Amniotic stem cell (primary cell): ENCODE data around the gene RIPPLY3.
"Not testable (repeated sequence)": the region's sequence is repeated elsewhere in the genome, so short reads cannot be mapped to it uniquely, and the experiment has no call there.

Experiments used
- DNase-seq: peaks from one replicate; lab custom pipeline; 2025; lab: John Stamatoyannopoulos, UW

RIPPLY3 gene

DNA sequence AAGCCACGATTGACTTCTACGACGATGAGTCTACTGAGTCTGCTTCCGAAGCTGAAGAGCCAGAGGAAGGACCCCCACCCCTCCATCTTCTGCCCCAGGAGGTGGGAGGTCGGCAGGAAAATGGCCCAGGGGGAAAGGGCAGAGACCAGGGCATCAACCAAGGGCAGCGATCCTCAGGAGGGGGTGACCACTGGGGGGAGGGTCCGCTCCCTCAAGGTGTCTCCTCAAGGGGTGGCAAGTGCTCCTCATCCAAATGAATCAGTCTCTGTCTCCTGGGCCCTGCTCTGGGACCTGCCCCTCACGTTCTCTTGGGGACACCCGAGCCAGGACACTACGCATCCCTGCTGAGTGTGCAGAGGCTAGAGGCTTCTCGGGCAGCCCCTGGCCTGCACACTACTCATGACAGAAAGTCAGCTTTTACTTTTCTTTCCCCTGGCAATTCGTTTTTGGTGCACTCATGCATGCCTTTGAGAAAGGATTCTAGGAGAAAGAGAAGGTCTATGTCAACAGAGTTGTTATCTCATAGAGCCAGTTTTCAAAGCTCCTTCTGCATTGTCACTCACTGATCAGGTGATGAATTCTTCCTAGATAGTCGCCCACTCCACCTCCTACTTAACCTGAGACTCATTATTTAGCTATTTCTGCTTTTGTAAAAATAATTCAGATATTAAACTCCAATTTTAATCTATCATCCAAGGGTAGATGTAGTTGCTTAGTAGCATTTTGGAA is 11.6 kb downstream of the RIPPLY3 start:
- DNase-seq, result no peak

DNA sequence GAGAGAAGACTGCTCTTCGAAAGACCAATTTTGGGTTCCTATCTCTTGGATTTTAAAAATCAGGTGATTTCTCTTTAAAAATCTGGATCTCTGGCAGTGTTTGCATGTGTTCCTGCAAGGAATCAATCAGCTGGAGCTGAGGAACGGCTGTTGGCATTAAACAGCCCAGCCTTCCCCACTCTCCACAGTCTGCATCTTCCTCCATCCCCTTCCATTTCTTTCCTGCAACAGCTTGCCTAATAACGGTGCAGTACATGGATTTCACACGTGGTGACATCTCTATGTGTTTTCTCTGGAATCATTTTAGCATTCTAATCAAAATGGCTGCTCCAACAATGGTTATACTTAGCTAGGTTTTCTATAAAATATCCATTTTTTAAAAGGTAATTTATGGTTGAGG is 20.0 kb downstream of the RIPPLY3 start:
- no peak for DNase-seq

DNA sequence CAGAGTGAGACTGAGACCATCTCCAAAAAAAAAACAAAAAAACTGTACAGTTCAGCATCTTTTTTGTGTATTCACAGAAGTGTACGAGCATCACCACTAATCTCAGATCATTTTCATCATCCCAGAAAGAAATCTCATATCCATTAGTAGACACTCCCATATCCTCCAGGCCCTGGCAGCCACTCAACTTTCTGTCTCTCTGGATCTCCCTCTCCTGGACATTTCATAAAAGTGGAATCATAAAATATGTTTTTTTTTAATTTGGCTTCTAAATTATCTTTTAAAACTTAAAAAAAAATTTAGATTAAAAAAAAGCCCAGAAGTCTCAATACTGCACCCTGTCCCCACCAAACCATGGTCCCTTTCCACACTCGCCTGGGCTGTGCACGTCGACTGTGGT is 22.1 kb downstream of the RIPPLY3 start:
- no peak for DNase-seq

DNA sequence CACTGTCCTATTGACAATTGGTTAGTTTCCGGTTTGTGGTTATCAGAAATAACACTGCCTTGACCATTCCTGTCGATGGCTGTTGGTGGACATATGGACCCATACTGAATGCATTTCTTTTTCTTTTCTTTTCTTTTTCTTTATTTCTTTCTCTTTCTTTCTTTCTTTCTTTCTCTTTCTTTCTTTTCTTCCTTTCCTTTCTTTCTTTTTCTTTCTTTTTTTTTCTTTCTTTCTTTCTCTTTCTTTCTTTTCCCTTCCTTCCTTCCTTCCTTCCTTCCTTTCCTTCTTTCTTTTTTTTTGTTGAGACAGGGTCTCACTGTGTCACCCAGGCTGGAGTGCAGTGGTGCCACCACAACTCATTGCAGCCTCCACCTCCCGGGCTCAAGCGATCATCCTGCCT is 24.4 kb downstream of the RIPPLY3 start:
- DNase-seq, result no peak

- DNase-seq, result no peak
Observed at GRCh38 chr21:37032293-37032692, 25.8 kb downstream of the RIPPLY3 start.

DNA sequence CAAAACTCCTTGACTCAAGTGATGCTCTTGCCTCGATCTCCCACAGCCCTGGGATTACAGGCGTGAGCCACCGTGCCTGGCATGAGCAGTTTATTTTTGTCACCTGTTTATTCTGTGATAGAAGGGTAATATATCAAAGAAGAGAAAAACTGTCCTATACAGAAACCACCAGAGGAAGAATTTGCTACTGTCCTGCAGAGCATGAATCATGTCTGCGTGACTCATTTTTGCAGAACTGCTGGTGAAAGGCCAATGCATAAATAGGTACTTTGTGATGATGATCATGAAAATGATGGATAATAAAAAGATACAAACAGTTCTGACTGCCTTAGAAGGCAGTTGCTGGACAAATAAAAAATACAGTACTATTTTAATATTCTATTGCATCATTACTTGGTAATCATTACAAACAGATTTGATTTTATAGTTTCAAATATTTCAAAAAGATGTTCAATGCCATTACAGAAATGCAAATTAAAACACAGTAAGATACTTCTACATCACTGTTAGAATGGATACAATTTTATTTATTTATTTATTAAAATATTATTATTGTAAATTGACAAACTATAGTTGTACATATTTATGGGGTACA is 26.5 kb downstream of the RIPPLY3 start:
- DNase-seq, result peak; percentile 26

GRCh38 chr21:37034394-37034793 is 27.9 kb downstream of the RIPPLY3 start:
- not testable (repeated sequence) for DNase-seq

DNA sequence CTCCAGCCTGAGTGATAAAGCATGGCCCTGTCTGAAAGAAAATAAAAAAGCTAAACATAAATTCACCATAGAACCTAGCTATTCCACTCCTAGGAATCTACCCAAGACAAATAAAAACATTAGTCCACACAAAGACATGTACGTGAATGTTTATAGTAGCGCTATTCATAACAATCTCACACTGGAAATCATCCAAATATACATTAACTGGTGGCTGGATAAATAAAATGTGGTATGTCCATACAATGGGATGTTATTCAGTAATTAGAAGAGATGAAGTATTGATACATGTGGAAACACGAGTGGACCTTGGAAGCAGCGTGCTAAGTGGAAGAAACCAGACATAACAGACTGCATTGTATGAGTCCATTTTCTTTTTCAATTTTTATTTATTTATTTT is 29.7 kb downstream of the RIPPLY3 start:
- no peak for DNase-seq

DNA sequence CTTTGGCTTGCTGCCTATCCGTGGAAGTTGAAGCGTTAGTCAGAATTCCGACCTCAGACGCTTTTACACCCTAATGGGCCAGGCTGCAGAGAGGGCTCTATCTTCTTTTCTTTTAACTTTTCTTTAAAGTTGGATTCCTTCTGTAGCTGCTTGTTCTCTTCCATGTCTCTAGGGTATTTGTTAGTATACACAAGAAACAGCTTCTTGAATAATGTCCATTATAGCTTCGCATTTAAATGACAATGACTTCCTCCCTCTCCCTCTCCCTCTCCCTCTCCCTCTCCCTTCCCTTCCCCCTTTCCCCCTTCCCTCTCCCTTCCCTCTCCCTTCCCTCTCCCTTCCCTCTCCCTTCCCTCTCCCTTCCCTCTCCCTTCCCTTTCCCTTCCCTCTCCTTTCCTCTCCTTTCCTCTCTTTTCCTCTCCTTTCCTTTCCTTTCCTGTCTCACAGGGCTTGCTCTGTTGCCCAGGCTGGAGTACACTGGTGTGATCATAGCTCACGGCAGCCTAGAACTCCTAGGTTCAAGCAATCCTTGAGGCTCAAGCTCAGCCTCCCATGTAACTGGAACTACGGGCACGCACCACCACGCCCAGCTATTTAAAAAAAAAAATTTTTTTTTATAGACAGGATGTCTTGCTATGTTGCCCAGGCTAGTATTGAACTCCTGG is 33.0 kb downstream of the RIPPLY3 start:
- DNase-seq, result no peak

GRCh38 chr21:37040212-37040611 is 33.7 kb downstream of the RIPPLY3 start:
- no peak for DNase-seq

DNA sequence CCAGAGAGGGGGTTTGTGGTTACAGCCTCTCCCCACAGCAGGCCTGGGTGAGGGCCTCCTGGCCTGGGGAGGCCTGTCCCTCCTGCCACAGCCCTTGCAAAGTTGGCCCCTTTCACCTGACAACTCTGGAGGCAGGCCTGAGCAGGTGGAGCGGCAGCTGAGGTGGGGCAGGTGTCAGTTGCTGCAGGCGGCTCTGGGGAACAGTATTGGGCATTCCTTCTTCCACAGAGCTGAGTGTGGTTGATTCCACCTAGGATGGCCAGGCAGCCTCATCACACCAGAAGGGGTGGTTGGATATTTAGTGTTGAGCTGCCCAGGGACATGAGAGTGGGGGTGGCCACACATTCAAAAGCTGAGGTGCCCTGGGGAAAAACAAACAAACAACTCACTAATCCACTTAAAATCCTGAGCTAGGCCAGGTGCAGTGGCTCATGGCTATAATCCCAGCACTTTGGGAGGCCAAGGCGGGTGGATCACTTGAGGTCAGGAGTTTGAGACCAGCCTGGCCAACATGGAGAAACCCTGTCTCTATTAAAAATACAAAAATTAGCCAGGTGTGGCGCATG is 35.3 kb downstream of the RIPPLY3 start:
- DNase-seq, result no peak

DNA sequence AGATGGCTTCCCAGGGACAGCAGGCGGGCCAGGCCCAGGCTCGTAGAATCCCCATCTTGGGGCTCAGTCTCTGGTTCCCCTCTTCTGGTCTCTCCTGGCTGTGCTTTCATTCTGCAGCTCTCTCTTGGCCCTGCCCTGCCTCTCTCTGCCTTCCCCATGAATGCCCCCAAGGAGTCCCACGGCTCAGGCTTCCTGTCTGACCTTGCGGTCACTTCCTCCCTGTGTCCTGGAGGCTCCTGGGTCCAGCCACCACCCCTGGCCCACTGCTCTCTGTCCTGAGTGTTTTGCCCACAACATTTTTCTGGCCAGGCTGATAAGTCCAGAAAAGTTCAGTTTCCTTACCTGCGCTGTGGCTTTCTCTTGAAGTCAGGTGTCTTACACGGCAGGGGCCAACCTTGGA is 37.3 kb downstream of the RIPPLY3 start:
- no peak for DNase-seq

- no peak for DNase-seq
Observed at GRCh38 chr21:37044643-37045042, 38.1 kb downstream of the RIPPLY3 start.

DNA sequence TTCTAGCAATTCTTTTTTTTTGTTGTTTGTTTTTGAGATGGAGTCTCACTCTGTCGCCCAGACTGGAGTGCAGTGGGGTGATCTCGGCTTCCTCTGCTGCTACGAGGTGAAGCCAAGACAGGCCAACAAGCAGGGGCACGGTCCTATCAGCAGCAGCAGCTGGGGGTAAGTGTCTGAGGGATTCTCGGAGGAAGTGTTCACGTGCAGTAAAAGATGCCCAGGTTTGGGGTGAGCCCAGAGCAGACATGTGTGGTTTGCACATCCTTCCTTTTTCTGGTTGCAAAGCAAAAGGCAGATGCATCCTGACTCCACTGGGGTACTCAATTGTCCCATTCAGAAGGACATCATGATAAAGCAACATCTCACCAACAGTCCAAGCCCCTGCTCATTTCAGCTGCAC is 38.6 kb downstream of the RIPPLY3 start:
- DNase-seq, result no peak

DNA sequence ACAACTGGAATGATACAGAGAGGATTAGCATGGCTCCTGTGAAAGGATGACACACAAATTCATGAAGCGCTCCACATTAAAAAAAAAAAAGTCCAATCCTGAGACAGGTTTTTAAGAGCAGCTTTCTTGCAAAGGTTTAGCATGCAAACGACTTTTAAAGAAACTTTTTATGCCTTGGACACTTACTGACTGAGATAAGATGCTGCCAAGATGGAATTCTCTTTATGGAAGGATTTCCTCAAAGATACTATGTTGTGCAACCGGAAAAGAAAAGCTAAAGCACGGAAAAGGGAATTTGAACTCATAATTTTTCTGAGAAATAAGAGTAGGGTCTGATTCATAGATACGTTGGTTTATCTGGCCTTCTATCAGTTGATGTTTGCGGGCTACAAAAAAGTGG is 39.1 kb downstream of the RIPPLY3 start:
- DNase-seq, result no peak

DNA sequence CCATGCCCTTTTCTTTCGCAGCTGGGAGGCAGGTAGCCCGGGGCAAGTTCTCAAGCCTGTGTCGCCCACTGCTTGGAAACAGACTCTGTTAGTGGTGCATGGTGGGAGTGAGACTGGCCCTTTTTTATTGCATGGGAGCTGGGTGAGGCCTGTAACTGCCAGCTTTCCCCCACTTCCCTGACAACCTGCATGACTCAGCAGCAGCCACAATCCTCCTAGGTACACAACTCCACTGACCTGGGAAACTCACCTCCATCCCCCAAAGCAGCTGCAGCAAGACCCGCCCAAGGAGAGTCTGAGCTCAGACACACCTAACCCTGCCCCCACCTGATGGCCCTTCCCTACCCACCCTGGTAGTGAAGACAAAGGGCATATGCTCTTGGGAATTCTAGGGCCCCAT is 40.6 kb downstream of the RIPPLY3 start:
- no peak for DNase-seq

DNA sequence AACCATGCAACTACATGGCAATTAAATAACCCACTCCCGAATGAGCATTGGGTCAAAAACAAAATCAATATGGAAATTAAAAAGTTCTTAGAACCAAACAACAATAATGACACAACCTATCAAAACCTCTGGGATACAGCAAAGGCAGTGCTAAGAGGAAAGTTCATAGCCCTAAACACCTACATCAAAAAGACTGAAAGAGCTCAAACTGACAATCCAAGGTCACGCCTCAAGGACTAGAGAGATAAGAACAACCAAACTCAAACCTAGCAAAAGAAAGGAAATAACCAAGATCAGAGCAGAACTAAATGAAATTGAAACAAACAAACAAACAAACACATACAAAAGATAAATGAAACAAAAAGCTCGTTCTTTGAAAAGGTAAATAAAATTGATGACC is 43.2 kb downstream of the RIPPLY3 start:
- DNase-seq, result not testable (repeated sequence)

- no peak for DNase-seq
Observed at GRCh38 chr21:37055271-37055855, 48.9 kb downstream of the RIPPLY3 start.

DNA sequence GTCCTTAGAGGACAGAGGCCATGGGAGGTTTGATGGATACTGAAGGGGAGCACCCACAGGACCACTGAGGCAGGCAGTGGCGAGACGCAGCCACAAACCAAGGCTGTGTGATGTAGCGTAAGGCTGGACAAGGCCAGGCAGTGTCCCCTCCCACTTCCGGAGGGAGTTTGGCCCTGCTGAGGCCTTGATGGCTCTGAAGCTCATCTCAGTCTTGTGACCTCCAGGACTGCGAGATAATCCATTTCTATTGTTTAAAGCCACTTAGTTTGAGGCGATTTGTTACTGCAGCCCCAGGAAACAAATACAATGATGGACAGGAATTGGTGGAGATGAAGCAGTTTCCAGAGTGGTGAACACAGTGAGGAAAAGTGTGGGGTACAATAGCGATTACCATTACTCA is 51.1 kb downstream of the RIPPLY3 start:
- no peak for DNase-seq

- DNase-seq, result no peak
Observed at GRCh38 chr21:37058261-37058660, 51.8 kb downstream of the RIPPLY3 start.

- DNase-seq, result no peak
Observed at GRCh38 chr21:37059181-37059580, 52.7 kb downstream of the RIPPLY3 start.

- DNase-seq, result peak; percentile 93
Observed at GRCh38 chr21:37060296-37060695, 53.8 kb downstream of the RIPPLY3 start.
